ENCODE measurements around the gene DCAF15.

Gene DCAF15

GRCh38 chr19:13995878-13996765, 43.8 kb downstream of the DCAF15 start:
- DNase-seq = no peak

- DNase-seq = no peak
Measured at GRCh38 chr19:13996928-13997630, 44.8 kb downstream of the DCAF15 start.

GRCh38 chr19:13997631-13997962, 45.3 kb downstream of the DCAF15 start:
- DNase-seq = no peak

GRCh38 chr19:13998426-13998825, 46.1 kb downstream of the DCAF15 start:
- DNase-seq = no peak

GRCh38 chr19:13999085-13999484, 46.8 kb downstream of the DCAF15 start:
- no peak for DNase-seq

- DNase-seq = no peak
Measured at GRCh38 chr19:14000691-14001375, 48.5 kb downstream of the DCAF15 start.

GRCh38 chr19:14002571-14003250, 50.4 kb downstream of the DCAF15 start:
- DNase-seq = peak; percentile 15 to 17

GRCh38 chr19:14003251-14004055, 51.1 kb downstream of the DCAF15 start:
- no peak for DNase-seq

- peak; percentile 70 to 81 for DNase-seq
Measured at GRCh38 chr19:14004619-14005348, 52.5 kb downstream of the DCAF15 start.

- DNase-seq = peak; percentile 69 to 74
Measured at GRCh38 chr19:14005349-14006084, 53.2 kb downstream of the DCAF15 start.

GRCh38 chr19:14006085-14006765, 53.9 kb downstream of the DCAF15 start, which contains the start of gene RFX1:
Gene RFX1, minus strand, starts transcription at chr19:14006320. Its CDS starts 12,477 bp downstream, at chr19:13993843.
- peak; percentile 100 for DNase-seq

GRCh38 chr19:14006766-14007562, 54.7 kb downstream of the DCAF15 start:
- no peak for DNase-seq
